Activated CD8-positive, alpha-beta memory T cell treated with anti-CD3 and anti-CD28 coated beads, Interleukin-2, amount 50 U/mL, for 1 hour (primary cell): ENCODE results near the gene GNAT1.
"Not testable (repeated sequence)": the region's sequence is repeated elsewhere in the genome, so short reads cannot be mapped to it uniquely, and the experiment has no call there.

Experiments used
- DNase-seq: peaks from one replicate; pipeline ENCODE4 v3.0.0-alpha.2; 2020; ENCODE audit errors: extremely low read depth

GNAT1 gene

DNA sequence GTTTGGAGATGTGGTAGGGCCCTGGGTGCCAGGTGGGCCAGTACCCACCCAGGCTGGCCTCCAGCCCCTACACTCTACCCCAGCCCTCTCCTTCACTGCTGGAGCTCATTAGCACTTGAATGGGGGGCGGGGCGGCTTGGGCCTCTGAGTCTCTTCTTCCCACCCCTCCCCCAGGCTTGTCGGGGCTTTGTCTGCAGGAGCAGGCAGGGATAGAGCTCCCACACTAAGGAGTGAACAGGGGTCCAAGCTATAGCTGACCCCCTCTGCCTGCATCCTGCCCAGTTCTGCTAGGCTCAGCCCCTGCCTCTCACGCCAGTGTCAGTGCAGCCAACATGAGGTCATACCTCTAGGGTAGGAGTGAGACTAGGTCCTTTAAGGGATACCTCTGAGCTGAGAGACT lies 49.8 kb downstream of the GNAT1 start:
- DNase-seq, result no peak

DNA sequence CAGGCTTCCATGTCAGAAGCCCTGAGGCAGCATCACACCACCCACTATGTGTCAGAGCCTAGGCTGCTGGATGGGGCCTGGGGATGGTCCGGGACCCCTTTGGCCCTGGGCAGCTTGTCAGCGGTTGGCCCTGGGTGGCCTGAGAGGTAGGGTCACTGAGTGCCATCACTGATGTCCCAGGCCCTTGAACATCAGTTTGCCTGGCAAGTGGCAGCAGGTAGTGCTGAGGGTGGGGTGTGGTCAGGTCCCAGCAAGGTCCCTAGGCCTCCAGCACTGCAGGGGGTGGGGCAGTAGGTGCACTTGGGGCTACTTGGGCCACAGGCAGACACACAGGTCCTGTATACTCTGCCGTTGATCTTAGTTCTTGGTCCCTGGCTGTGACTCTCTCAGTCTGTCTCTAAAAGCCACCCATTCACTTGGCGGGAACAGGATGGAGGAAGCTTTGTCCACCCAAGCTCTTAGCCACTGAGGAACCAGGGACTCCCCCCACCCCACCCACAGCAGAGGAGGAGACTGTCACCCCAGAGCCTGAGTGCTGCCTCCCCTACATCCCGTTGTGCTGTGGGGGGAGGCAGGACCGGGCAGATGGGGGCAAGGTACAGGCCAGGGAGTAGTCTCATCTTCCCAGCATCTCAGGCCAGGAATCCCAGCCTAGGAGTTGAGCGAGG lies 50.4 kb downstream of the GNAT1 start:
- no peak for DNase-seq

DNA sequence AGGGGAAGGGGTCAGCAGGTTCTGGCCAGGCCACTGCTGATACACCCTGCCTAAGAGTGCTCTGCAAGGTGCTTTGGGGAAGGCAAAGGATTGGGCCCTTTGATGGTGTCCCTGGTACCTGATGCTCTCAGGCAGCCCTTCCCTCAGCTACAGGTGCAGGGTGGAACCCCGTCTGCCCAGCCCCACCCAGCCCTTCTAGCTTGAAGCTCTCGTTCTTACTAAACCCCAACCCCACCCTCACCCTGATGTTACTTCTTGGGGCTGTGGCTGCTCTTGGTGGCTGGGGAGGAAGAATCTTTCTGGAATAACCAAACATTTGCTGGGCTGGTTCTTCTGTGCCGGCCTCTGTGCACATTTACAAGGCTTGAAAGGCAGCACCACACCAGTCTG lies 51.0 kb downstream of the GNAT1 start:
- DNase-seq, result no peak

DNA sequence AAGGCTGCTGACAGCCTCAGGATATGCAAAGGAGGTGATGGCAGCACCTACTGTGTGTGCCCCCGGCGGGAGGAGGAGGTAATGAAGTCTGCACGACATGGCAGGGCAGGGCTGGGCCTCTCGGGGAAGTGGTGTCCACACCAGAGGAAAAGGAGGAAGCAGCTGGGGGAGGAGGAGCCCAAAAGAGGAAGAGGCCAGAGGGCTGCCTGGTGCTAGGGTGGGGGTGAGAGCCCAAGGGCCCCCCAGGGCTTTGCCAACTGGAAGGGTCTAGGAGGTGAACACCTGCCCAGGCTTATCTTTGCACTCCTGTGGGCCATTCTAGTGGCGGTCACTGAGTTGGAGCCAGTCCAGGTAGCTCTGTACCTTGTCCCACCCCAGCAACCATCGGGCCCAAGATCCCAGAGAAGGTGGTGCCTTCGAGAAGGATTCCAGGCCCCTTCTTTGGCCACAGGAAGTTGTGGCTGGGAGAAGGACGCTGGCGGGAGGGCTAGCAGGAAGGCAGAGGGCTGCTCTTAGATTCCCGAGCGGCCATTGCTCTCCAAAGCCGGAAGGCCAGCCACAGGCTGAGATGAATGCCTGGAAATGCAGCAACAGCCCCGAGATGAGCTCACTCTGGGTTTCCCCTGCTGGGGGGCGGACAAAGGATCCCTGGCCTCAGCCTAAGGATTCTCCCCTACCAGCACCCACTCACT lies 51.6 kb downstream of the GNAT1 start:
- no peak for DNase-seq

DNA sequence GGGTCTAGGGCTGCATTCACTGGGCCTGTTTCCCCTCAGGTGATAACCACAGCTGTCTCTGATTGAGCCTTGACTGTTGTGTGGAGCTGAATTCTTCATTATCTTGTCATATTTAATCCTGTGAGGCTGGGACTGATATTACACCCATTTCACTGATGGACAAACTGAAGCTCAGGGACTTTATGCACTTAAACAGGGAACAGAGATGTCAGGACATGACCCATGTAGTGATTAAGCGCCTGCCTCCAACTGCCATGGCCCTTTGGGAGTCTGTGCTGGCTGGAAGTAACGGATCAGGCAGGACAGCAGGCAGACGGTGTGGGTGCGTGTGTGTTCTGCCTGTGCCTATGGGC lies 52.1 kb downstream of the GNAT1 start:
- no peak for DNase-seq

DNA sequence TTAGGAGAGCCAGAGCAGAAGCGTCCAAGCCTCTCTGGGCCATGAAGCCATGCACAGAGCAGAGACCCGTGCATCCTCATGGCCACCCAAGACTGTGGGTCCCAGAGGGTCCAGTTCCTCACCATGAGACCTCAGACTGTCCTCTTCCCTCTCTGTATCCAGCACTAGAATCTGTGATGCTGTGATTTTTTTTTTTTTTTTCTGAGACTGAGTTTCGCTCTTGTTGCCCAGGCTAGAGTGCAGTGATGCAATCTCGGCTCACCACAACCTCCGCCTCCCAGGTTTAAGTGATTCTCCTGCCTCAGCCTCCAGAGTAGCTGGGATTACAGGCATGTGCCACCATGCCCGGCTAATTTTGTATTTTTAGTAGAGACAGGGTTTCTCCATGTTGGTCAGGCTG lies 53.4 kb downstream of the GNAT1 start:
- not testable (repeated sequence) for DNase-seq

DNA sequence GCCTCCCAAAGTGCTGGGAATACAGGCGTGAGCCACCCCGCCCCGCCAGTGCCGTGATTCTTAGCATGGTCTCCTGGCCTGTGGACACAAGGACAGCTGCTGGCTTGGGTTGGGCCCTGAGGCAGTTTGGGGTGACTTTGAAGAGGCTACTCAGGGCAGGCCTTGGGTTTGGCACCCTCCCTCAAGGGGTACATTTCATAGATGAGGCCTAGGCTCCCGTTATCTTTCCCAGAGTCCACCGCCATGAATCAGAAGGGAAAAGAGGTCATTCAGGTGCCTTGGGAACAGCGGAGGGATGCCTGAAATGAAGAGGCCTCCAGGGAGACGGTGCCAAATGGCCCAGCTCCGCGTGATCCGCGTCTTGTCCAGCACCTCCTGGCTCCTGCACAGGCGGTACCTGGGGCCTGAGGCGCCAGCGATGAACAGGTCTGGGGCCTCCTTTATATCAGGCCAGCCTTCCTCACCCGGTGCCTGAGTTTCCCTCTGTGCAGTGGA lies 53.9 kb downstream of the GNAT1 start:
- DNase-seq, result no peak

DNA sequence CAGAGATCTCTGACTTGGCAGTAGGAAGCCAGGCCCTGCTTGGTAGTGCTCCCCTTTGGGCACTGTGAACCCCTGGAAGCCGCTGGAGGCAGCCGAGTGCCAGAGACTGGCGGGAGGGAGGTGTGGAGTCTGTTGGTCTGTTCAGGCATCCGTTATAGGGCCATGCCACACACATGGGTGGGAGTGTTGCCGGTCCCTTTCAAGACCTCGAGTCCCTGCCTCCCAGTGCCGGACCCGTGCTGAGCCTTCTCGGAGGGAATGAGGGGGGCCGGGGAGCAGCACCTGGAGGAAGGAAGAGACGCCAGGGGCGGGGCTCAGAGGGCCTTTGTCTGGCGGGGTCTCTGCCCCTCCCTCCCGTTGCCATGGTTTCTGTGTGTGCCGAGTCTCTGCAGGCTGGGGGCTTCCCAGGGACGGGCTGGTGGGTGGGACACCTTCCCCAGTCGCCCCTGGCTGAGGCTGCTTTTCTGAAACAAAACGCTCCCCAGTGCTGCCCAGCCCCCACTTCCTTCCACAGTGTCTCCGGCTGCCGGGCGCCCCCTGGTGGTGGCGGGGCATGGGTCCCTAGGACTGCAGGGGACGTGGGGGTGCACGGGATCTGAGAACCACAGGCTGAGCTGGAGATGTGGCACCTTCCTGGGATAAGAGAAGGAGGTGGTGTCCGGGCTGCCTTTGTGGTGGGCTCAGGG lies 54.6 kb downstream of the GNAT1 start:
- peak; percentile 92 for DNase-seq

DNA sequence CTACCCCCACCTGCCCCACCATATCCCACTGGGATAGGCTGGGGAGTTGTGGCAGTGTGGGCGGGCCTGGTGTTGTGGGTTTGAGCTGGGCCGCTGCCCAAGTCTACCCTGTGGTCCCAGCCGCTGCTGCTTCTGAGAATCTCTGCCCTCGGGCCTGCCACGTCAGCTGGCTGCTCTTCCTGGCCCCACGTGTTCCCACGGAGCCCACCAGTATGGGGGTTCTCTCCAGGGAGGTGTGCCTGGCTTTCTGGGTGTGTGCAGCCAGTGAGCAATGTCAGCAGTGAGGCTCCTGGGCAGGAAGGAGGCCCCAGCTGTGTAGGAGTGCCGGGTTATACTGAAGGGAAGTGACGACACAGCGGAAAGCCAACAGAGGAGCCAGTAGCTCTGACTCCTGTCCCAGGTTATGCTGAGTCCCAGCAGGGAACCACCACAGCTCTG lies 55.1 kb downstream of the GNAT1 start:
- DNase-seq, result peak; percentile 67
